ENCODE results near the gene MKS1.

The MKS1 gene

DNA sequence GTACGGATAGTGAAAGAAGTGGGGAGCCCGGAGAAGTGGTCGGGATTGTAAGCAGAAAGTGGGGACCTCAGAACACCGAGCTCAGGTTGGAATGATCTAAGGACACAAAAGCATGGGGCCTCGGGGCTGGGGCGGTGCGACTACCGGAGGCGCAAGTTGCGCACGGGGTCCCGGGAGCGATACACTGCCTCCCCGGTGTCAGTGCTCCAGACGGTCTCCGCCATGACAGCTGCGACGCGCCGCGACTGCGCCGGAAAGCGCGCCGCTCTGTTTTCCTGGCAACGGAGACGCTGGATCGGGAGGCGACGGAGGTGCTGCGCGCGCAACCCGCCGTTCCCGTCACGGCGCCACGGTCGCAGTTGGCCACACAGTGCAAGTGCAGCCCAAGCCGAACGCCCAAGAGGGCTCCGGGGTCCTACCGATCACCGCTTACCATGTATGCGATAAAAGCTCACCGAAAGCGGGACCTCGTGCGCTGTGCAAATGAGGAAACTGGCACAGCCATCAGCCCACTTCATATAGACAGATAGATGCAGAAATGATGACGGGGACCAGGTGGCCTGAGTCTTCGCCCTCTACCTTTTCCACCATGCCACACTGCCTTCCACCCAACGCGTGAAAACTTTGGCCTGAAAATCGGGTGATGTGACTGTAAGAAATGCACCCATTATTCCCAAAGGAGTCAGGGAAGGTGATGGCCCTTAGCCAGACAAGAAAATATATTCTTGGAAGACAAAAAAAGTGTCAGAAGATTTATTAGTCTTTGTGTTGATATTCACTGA lies at the start of gene MKS1:
MKS1 (minus strand) TSS at position 249 of the 782 bp plus-strand sequence; CDS start at position 224, 25 bp downstream.
- DNase-seq (ENCODE audit: low read depth in 2 of 2) = peak; percentile 87

GRCh38 chr17:58268326-58268725 lies 49.3 kb upstream of the MKS1 start:
- no peak for DNase-seq (ENCODE audit: low read depth in 2 of 2)

DNA sequence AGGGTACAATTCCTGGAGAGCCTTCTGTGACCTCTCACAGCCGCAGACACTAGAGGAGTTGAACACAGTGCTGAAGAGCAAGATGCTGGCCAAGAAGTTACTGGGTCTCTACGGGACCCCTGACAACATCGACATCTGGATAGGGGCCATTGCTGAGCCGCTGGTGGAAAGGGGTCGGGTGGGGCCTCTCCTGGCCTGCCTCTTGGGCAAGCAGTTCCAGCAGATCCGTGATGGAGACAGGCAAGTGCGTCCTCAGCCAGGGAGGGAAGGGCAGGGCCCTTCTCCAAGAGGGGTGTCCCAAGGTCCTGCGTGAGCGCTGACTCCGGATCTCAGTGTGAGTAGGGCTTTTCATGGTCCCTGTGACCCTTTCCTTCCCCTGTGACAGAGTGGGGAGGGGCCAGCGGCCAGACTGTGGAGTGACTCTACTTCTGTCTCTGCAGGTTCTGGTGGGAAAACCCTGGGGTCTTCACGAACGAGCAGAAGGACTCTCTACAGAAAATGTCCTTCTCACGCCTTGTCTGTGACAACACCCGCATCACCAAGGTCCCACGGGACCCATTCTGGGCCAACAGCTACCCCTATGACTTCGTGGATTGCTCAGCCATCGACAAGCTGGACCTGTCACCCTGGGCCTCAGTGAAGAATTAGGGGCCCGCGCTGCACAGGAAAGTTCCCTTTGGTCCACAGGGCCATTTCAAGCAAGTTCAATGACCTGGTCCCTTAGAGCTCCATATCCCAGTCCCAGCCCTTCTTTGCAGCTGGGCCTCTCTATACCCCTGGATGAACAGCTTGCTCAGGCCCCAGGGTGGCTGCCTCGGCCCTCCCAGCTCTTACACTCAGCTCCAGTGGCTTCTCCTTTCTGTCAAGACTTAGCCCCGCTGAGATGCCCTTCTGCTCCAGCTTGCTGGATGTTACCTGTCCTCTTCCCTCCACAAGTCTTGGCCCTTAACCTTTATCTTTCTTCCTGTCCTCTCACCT lies 48.6 kb upstream of the MKS1 start:
- no peak for DNase-seq (ENCODE audit: low read depth in 2 of 2)

DNA sequence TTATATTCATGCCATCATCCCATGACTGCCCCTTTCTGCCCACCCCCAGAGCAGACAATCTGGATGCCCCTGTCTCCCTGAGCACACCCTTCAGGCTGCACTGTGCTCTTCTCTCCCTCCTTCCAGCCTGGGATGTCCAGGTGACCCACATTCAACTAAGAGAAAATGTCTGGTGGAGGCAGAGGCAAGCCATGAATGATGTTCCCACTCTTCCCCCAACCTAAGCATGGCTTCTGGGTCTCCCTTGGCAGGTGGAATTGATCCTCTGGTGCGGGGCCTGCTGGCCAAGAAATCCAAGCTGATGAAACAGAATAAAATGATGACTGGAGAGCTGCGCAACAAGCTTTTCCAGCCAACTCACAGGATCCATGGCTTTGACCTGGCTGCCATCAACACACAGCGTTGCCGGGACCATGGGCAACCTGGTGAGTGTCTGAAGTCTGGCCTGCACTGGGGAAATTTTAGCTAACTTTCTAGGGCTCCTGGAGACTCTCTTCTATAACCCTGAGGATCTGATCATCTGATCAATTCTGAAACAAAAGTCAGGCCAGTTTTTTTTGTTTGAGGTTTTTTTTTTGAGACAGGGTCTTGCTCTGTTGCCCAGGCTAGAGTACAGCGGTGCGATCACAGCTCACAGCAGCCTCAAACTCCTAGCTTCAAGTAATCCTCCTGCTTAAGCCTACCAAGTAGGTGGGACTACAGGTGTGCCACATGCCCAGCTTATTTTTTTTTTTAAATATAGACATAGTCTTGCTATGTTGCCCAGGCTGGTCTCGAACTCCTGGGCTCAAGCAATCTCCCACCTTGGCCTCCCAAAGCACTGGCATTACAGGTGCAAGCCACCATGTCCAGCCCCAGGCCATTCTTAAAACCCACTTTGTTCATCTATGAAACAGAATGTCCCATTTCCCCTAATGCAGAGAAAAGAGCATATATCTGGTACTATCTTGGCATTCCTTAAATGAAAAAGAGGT lies 47.1 kb upstream of the MKS1 start:
- DNase-seq (ENCODE audit: low read depth in 2 of 2) = no peak

GRCh38 chr17:58265271-58265670 lies 46.2 kb upstream of the MKS1 start:
- no peak for DNase-seq (ENCODE audit: low read depth in 2 of 2)

- no peak for DNase-seq (ENCODE audit: low read depth in 2 of 2)
Observed at GRCh38 chr17:58264407-58265103, 45.5 kb upstream of the MKS1 start.

- no peak for DNase-seq (ENCODE audit: low read depth in 2 of 2)
Observed at GRCh38 chr17:58263773-58264172, 44.7 kb upstream of the MKS1 start.

DNA sequence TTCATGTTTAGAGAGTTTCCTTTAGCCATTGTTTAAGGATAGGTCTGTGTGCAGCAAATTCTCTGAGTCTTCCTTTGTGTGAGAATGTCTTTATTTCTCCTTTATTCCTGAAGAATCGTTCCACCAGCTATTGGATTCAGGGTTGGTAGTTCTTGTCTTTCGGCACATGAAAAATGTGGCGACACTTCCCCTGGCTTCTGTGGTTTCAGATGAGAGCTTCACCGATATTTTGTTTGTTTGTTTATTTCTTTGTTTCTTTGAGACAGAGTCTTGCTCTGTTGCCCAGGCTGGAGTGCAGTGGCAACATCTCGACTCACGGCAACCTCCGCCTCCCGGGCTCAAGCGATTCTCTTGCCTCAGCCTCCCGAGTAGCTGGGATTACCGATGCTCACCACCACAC lies 43.1 kb upstream of the MKS1 start:
- DNase-seq (ENCODE audit: low read depth in 2 of 2) = no peak

DNA sequence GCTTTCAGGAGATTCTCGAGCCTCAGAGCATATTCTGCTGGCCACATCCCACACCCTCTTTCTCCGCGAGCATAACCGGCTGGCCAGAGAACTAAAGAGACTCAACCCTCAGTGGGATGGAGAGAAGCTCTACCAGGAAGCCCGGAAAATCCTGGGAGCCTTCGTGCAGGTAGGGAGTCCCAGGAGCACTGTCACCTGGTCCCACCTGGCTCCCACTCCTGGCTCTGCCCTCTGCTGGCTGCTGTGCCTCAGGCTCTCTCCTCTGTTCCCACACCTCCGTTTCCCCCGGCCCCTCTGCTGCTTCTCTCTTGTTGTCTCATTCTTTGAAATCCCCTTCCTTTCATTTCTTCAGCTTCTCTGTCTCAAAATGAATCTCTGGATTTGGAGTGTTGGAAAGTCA lies 35.7 kb upstream of the MKS1 start:
- no peak for DNase-seq (ENCODE audit: low read depth in 2 of 2)

GRCh38 chr17:58253082-58253481 lies 34.0 kb upstream of the MKS1 start:
- DNase-seq (ENCODE audit: low read depth in 2 of 2) = no peak

- no peak for DNase-seq (ENCODE audit: low read depth in 2 of 2)
Observed at GRCh38 chr17:58252141-58252540, 33.1 kb upstream of the MKS1 start.

- no peak for DNase-seq (ENCODE audit: low read depth in 2 of 2)
Observed at GRCh38 chr17:58250344-58251011, 31.4 kb upstream of the MKS1 start.

DNA sequence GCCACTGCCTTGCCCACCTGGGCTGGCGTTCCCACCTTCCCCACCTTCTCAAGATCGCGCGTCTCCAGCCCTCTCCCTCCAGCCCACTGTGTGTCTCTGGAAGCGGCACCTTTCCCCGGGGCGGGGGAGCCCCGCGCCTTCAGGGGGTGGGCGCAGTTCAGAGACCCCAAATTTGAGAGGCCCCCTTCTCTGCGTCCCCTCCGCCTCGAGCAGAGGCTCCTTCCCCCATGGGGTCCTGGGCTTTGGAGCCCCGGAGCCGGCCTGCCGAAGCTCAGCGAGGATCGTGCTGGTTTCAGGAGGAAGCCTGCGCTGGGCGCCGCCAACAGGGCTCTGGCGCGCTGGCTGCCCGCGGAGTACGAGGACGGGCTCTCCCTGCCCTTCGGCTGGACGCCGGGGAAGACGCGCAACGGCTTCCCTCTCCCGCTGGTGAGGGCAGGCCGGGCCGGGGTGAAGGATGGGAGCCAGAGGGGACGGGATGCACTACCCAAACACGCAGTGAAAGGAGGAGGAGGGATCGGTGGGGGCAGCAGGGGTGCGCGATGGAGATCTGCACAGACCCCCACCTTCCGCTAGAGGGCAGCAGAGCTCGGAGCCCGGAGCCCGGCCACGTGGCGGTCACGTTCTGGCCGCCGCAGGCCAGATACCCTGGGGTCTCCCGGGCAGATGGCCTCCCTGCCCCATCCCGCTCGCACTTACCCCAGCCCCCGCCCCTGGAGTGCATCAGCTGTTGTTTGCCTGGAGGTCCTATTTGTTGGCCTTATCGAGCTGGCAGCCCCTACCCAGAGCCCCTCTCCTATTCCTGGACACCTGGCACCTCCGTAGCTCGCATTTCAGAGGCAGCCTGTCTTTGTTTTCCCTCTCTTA lies 30.4 kb upstream of the MKS1 start:
- DNase-seq (ENCODE audit: low read depth in 2 of 2) = peak; percentile 55 to 62

- no peak for DNase-seq (ENCODE audit: low read depth in 2 of 2)
Observed at GRCh38 chr17:58248955-58249269, 29.9 kb upstream of the MKS1 start.

- DNase-seq (ENCODE audit: low read depth in 2 of 2) = no peak
Observed at GRCh38 chr17:58247511-58248363, 28.7 kb upstream of the MKS1 start.

DNA sequence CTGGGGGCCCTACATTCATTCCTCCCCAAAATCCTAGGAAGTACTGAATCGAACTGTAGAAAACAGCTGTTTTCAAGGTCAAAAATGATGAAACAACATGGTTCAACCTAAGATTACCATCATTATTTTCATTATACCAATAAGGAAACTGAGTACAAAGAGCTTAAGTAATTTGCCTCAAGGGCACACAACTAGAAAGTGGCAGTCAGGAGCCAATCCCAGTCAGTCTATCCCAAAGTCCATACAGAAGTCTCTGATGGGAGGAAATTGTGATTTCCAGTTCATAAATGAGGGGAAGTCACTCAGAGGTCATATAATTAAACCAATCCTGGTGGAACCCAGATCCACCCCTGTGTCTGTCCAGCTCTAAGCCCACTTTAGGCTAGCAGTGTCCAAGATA lies 27.7 kb upstream of the MKS1 start:
- no peak for DNase-seq (ENCODE audit: low read depth in 2 of 2)

GRCh38 chr17:58246104-58246740 lies 27.2 kb upstream of the MKS1 start:
- no peak for DNase-seq (ENCODE audit: low read depth in 2 of 2)
